Frontal cortex (tissue), 4 donors: Measurements from ENCODE around the gene CANT1. TPM values are rescaled to one million over a fixed set of nuclear protein-coding genes. Genes with fewer than 3 reads are reported as not detected.
A peak's percentile ranks its signal among the peaks of the same experiment; 100 is the strongest.

Source experiments
- DNase-seq, 2 donors: peaks; one replicate each; pipeline ENCODE4 v3.0.0; 2012; ENCODE audit warnings: low spot score in 2 of 2
- FAIRE-seq: peaks from 2 replicates; lab custom pipeline; 2012; peaks lifted over from hg19 to GRCh38; lab: Jason Lieb, UNC
- total RNA-seq: library from RNA; depleted of rRNA; stranded (reverse); fragments of >200 nt; gene quantifications from one replicate; pipeline ENCODE4 v1.2.3, GENCODE V29; 2014
- donor health status: control.
- donor health status: control.
- donor health status: control.

The CANT1 gene
- total RNA-seq, result 17.5 TPM

- FAIRE-seq, result no peak
Measured at GRCh38 chr17:79009397-79010303, at the start of gene CANT1. Gene CANT1 (minus strand): TSS chr17:79009764. CDS start chr17:78997622, 12,142 bp downstream.

GRCh38 chr17:79057737-79058385 is 48.3 kb upstream of the CANT1 start:
- DNase-seq, result no peak
- no peak for FAIRE-seq

More at GRCh38 chr17:79009397-79010303, at the start of gene CANT1:
- DNase-seq, result peak; percentile 98

GRCh38 chr17:79055197-79055596 is 45.6 kb upstream of the CANT1 start:
- DNase-seq (no peak), FAIRE-seq (no peak)

- DNase-seq (no peak), FAIRE-seq (no peak)
Measured at GRCh38 chr17:79054200-79054960, 44.8 kb upstream of the CANT1 start.

- FAIRE-seq (no peak), DNase-seq (no peak)
Measured at GRCh38 chr17:79053251-79053925, 43.8 kb upstream of the CANT1 start.

- FAIRE-seq (no peak), DNase-seq (no peak)
Measured at GRCh38 chr17:79052131-79052530, 42.6 kb upstream of the CANT1 start.

- FAIRE-seq (no peak), DNase-seq (no peak)
Measured at GRCh38 chr17:79051306-79051705, 41.7 kb upstream of the CANT1 start.

- no peak for FAIRE-seq
- no peak for DNase-seq
Measured at GRCh38 chr17:79050551-79050950, 41.0 kb upstream of the CANT1 start.

GRCh38 chr17:79049821-79050220 is 40.3 kb upstream of the CANT1 start:
- FAIRE-seq (no peak), DNase-seq (no peak)

GRCh38 chr17:79048826-79049755 is 39.5 kb upstream of the CANT1 start:
- FAIRE-seq (no peak), DNase-seq (no peak)

GRCh38 chr17:79047923-79048825 is 38.6 kb upstream of the CANT1 start:
- no peak for DNase-seq

GRCh38 chr17:79047291-79047920 is 37.8 kb upstream of the CANT1 start:
- DNase-seq (peak in 1 of 2 donors; percentile 5), FAIRE-seq (no peak)

More at GRCh38 chr17:79047923-79048825, 38.6 kb upstream of the CANT1 start:
- no peak for FAIRE-seq

- DNase-seq (peak in 1 of 2 donors; percentile 19), FAIRE-seq (no peak)
Measured at GRCh38 chr17:79046916-79047280, 37.3 kb upstream of the CANT1 start.

GRCh38 chr17:79046197-79046915 is 36.8 kb upstream of the CANT1 start:
- FAIRE-seq (no peak), DNase-seq (peak in 1 of 2 donors; percentile 28)

GRCh38 chr17:79045842-79046196 is 36.3 kb upstream of the CANT1 start:
- DNase-seq (peak; percentile 75 to 87), FAIRE-seq (no peak)

- DNase-seq, result no peak
- FAIRE-seq, result no peak
Measured at GRCh38 chr17:79045001-79045729, 35.6 kb upstream of the CANT1 start.
